DOHH2 (cell line): ENCODE measurements around the gene IMPDH1.

ENCODE experiments used
- EZH2phosphoT487 ChIP-seq: fragments of 200-600 bp; sonication (generic); IDR thresholded peaks from 2 replicates; pipeline ENCODE4 v1.6.1; 2017; ENCODE audit warnings: borderline replicate concordance, mild to moderate bottlenecking, antibody characterized with exemption, low read length, moderate library complexity, mixed read lengths
- TF ChIP-seq, protein P1 (sequence below): fragments of 200-600 bp; sonication (generic); IDR thresholded peaks from one replicate; pipeline ENCODE4 v1.5.1; 2014; ENCODE audit warnings: antibody characterized with exemption, mild to moderate bottlenecking, low read depth, low read length; ENCODE audit not compliant: poor library complexity, severe bottlenecking

GRCh38 chr7:128390871-128391565, 18.8 kb downstream of the IMPDH1 start:
- TF ChIP-seq, protein P1, sequence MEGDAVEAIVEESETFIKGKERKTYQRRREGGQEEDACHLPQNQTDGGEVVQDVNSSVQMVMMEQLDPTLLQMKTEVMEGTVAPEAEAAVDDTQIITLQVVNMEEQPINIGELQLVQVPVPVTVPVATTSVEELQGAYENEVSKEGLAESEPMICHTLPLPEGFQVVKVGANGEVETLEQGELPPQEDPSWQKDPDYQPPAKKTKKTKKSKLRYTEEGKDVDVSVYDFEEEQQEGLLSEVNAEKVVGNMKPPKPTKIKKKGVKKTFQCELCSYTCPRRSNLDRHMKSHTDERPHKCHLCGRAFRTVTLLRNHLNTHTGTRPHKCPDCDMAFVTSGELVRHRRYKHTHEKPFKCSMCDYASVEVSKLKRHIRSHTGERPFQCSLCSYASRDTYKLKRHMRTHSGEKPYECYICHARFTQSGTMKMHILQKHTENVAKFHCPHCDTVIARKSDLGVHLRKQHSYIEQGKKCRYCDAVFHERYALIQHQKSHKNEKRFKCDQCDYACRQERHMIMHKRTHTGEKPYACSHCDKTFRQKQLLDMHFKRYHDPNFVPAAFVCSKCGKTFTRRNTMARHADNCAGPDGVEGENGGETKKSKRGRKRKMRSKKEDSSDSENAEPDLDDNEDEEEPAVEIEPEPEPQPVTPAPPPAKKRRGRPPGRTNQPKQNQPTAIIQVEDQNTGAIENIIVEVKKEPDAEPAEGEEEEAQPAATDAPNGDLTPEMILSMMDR: no peak
- no peak for TF ChIP-seq EZH2phosphoT487
